ENCODE measurements around the gene DCAF17.
"Not testable (repeated sequence)": the region's sequence is repeated elsewhere in the genome, so short reads cannot be mapped to it uniquely, and the experiment has no call there.

DCAF17 gene

DNA sequence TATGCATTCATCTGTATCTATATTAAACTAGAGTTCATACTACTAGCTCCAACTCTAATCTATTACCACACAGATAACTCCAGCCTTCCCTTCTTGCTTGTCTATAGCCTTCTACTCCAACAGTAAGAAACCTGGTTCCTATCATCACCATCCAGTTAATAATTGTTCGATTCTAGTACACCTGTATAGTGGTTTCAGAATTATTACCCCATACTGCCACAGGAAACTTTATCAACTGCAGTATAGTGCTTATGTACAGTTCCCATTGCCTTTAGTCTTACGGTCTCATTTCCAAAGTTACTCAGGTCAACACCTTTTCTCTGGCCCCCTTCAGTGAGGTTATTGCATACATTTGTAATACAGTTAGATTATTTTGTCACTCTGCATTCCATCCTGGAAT, 14.7 kb upstream of the DCAF17 start:
- no peak overlapping the region for H3K4me3 ChIP-seq (ENCODE audit: low read depth, low read length)
- TF ChIP-seq, protein P1, sequence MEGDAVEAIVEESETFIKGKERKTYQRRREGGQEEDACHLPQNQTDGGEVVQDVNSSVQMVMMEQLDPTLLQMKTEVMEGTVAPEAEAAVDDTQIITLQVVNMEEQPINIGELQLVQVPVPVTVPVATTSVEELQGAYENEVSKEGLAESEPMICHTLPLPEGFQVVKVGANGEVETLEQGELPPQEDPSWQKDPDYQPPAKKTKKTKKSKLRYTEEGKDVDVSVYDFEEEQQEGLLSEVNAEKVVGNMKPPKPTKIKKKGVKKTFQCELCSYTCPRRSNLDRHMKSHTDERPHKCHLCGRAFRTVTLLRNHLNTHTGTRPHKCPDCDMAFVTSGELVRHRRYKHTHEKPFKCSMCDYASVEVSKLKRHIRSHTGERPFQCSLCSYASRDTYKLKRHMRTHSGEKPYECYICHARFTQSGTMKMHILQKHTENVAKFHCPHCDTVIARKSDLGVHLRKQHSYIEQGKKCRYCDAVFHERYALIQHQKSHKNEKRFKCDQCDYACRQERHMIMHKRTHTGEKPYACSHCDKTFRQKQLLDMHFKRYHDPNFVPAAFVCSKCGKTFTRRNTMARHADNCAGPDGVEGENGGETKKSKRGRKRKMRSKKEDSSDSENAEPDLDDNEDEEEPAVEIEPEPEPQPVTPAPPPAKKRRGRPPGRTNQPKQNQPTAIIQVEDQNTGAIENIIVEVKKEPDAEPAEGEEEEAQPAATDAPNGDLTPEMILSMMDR (IDR thresholded peaks at IDR 0.05; ENCODE audit: control insufficient read depth, extremely low read depth, insufficient read depth): no peak
- DNase-seq (ENCODE audit: low read depth): no peak

DNA sequence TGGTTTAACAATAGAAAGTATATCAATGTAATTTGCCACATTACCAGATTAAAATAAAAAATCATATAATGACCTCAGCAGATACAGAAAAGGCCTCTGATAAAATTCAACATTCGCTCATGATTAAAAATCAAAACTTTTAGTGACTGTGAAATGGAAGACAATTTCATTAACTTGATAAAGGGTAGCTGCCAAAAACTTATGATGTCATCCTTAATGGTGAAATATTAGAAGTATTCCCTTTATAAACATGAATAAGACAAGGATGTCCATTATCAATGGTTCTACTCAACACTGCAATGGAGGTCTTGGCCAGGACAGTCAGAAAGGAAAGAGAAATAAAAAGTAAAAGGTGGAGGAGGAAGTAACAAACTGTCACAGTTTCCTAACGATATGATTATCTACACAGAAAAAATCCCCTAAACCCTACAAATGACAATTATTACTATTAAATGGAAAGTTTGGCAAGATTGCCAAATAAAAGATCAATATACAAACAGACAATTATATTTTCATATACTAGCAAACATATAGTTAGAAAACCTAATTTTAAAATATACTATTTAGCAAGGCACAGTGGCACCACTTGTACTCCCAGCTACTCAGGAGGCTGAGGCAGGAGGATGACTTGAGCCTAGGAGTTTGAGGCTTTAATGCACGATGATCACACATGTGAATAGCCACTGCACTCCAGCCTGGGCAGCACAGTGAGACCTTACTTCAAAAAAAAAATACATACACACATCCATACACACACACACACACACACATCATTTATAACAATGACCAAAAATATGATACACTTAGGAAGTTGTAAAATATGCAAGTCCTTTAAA, 13.1 kb upstream of the DCAF17 start:
- no peak for DNase-seq (ENCODE audit: low read depth)
- H3K4me3 ChIP-seq (ENCODE audit: low read depth, low read length): no peak overlapping the region
- TF ChIP-seq, protein P1 (IDR thresholded peaks at IDR 0.05; ENCODE audit: control insufficient read depth, extremely low read depth, insufficient read depth): no peak

DNA sequence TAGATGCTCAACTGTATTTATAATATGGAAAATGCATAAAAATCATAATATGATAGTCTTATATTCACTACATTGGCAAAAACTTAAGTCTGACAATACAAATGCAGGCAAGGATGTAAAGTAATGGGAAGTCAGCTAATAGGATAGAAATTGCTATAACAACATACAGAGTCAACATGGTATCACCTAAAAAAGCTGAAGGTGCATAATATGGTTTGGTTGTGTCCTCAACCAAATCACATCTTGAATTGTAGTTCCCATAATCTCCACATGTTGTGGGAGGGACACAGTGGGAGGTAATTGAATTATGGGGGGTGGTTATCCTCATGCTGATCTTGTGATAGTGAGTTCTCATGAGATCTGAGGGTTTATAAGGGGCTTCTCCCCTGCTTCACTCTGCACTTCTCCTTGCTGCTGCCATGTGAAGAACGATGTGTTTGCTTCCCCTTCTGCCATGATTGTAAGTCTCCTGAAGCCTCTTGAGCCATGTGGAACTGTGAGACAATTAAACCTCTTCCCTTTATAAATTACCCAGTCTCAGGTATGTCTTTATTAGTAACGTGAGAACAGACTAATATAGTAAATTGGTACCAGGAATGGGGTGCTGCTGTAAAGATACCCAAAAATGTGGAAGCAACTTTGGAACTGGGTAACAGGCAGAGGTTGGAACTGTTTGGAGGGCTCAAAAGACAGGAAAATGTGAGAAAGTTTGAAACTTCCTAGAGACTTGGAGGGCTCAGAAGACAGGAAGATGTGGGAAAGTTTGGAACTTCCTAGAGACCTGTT, 11.1 kb upstream of the DCAF17 start:
- DNase-seq (ENCODE audit: low read depth); H3K4me3 ChIP-seq (ENCODE audit: low read depth, low read length): not testable (repeated sequence)

DNA sequence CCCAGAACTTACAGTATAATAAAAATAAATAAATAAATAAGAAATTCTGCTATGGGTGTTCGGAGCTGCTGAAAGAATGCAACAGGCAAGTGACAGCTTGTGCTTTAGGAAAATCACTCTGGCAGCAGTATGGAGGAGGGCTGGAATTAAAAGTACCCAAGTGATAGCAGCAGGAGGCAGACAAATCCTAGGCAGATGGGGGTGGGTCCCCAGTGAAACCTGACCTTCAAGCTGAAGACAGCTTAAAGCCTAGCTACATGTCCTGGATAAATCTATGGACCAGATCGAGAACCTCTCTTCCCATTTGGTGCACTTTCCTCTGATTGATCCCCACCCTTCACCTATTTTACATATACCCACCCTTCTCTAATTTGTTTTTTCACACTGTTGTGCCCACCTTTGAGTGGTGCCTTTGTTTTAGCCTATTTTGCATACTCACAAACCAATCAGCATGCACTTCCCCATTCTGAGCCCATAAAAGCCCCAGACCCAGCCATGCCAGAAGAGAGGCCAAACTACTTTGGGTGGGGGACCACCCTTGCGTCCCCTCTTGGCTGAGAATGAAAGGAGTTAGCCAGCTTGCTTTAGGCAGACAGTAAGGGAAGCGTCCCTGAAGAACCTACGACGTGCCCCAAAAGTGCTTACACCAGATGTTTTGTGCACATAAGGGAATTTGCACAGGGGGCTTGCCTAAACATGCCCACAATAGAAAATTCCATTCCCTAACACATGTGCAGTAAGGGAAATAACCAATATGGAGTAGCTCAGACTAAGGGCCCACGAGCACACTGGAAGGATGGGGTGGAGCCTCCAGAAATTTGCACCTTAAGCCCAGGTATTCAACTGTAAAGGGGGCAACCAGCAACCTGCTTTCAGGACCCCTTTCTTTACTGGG, 3.3 kb upstream of the DCAF17 start:
- DNase-seq (ENCODE audit: low read depth): no peak
- H3K4me3 ChIP-seq (ENCODE audit: low read depth, low read length): no peak overlapping the region
- TF ChIP-seq, protein P1 (IDR thresholded peaks at IDR 0.05; ENCODE audit: control insufficient read depth, extremely low read depth, insufficient read depth): no peak

DNA sequence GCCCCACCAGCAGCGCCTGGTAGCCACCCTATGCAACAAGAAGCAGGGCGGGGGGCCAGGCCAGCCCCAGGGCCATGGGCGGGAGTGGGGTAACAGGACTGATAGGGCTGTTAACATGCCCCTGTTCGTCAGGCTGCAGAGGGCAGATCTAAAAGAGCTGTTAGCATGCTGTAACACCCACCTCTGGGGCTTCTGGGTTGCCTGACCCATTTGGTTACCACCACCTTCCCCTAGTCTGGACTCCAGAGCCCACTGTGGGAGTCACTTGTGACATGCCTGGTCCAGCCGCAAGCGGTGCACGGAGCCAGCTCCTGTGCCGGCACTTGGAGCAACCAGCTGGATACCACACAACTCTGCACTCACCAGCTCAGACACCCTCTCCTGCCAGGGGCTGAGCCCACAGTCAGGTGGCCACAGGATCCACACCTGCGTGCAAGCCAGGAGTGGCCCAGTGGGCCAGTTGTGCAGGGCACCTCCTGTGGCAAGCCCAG, 2.3 kb upstream of the DCAF17 start:
- DNase-seq (ENCODE audit: low read depth): no peak
- no peak overlapping the region for H3K4me3 ChIP-seq (ENCODE audit: low read depth, low read length)
- TF ChIP-seq, protein P1 (IDR thresholded peaks at IDR 0.05; ENCODE audit: control insufficient read depth, extremely low read depth, insufficient read depth): no peak

DNA sequence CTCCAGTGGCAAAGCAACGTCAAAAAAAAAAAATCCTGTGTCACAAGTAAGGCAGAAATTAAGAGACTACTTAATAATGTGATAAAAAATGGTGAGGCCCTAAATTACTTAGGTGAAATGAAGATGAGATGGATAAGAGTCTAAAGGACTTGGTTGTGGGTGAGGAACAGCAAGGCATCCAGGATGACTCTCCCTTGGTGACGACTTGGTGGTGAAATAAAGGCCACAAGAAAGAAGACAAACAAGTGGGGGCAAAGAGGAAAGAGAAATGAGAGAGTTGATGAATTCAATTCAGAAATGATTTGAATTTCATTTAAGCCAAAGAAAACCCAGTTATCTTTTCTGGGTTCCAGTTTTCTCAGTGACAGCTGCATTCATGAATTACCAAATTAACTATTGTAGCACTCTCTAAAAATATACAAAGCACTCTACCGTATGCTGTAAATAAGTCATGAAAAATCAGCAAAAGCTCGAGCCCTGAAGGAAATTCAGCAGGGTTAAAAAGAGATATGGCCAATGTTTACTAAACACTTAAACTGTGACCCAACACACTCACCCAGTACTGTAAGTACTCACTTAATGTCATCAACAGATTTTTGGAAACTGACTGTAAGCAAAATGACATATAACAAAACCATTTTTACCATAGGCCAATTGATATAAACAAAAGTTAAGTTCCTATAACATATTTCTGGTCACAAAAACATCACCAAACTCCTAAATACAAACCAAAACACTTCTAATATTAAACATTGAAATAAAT, 1.6 kb upstream of the DCAF17 start:
- no peak for DNase-seq (ENCODE audit: low read depth)
- TF ChIP-seq, protein P1 (IDR thresholded peaks at IDR 0.05; ENCODE audit: control insufficient read depth, extremely low read depth, insufficient read depth): no peak
- H3K4me3 ChIP-seq (ENCODE audit: low read depth, low read length): peak overlapping the region; percentile 74

Data from LNCaP clone FGC (cell line).